HepG2 (cell line): ENCODE measurements around the gene SEMA4C. TPM values are rescaled to one million over a fixed set of nuclear protein-coding genes. Genes with fewer than 3 reads are reported as not detected.

Experiments used
- PAX8 ChIP-seq: sonication (generic); formaldehyde crosslinking; IDR thresholded peaks from 2 replicates; pipeline ENCODE4 v1.8.0; 2022; ENCODE audit warnings: mild to moderate bottlenecking, missing genetic modification reagents, borderline replicate concordance
- REL ChIP-seq: sonication (generic); formaldehyde crosslinking; conservative IDR thresholded peaks from 2 replicates; pipeline ENCODE4 v1.8.0; 2022; ENCODE audit warnings: mild to moderate bottlenecking, missing genetic modification reagents, moderate library complexity
- polyA plus RNA-seq, 8 experiments: library from polyadenylated mRNA; depleted of rRNA in 3 of 8; stranded (reverse) in 7 of 8; unstranded in 1 of 8; fragments of >200 nt; fragmentation: Illumina TruSeq in 4 of 8; extraction: Trizol in 4 of 8; gene quantifications; 2 replicates each; pipeline versions ENCODE4 v1.2.1 to v1.2.3, GENCODE V29; 2011 to 2016; ENCODE audit warnings: low read depth in 4 of 8, missing spikeins in 1 of 8, mixed read lengths in 1 of 8; ENCODE audit not compliant: insufficient read depth in 1 of 8
- total RNA-seq, 5 experiments: library from RNA; depleted of rRNA; stranded (reverse); fragments of >200 nt; fragmentation: Illumina TruSeq; extraction: Trizol; gene quantifications; 2 replicates each; pipeline ENCODE4 v1.2.3, GENCODE V29; 2016; ENCODE audit warnings: low read depth in 1 of 5
- TF ChIP-seq, protein P1 (sequence below): sonication (generic); formaldehyde crosslinking; IDR thresholded peaks from 2 replicates; pipeline ENCODE4 v1.9.0; 2021; ENCODE audit warnings: missing genetic modification reagents, borderline replicate concordance
- TF ChIP-seq, protein P2 (sequence below): sonication (generic); formaldehyde crosslinking; IDR thresholded peaks from 2 replicates; pipeline ENCODE4 v1.5.0; 2020; ENCODE audit warnings: mild to moderate bottlenecking, missing genetic modification reagents
- TF ChIP-seq, protein P3 (sequence below): sonication (generic); formaldehyde crosslinking; IDR thresholded peaks from 2 replicates; pipeline ENCODE4 v1.8.0; 2022; ENCODE audit warnings: mild to moderate bottlenecking, missing genetic modification reagents, moderate library complexity

Gene SEMA4C
- total and polyA plus RNA-seq, 2 of the 13 experiments (the other 11 are each of a cell fraction or from before 2014, with no cell fraction given): 25.9 to 46.6 TPM

DNA sequence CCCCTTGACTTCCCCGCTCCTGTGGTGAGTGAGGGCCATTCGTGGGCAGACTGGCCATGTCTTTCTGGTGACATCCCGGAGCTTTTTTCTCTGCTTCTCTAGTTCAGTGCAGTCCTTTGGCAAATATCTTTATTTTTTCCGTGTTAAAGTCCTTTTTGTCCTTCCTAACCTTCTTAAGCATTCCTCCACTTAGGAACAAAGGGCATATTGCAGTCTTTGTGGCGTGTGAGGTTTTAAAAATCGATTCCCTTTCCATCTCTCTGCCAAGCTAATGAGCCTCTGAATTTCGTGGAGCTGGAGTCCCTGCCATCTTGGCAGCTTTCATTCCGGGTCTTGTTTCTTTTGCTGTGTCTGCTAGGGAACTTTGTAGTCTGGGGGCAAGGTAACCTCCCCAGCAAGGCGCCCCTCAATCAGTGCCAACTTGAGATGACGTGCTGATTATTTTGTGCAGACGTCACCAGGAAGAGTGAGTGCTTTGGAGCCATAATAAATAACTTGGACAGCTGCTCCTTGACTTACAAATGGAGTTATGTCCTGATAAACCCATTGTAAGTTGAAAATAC lies 48.7 kb downstream of the SEMA4C start (continued):
- TF ChIP-seq, protein P1, sequence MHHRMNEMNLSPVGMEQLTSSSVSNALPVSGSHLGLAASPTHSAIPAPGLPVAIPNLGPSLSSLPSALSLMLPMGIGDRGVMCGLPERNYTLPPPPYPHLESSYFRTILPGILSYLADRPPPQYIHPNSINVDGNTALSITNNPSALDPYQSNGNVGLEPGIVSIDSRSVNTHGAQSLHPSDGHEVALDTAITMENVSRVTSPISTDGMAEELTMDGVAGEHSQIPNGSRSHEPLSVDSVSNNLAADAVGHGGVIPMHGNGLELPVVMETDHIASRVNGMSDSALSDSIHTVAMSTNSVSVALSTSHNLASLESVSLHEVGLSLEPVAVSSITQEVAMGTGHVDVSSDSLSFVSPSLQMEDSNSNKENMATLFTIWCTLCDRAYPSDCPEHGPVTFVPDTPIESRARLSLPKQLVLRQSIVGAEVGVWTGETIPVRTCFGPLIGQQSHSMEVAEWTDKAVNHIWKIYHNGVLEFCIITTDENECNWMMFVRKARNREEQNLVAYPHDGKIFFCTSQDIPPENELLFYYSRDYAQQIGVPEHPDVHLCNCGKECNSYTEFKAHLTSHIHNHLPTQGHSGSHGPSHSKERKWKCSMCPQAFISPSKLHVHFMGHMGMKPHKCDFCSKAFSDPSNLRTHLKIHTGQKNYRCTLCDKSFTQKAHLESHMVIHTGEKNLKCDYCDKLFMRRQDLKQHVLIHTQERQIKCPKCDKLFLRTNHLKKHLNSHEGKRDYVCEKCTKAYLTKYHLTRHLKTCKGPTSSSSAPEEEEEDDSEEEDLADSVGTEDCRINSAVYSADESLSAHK (CRISPR knock-in tag): no peak
- TF ChIP-seq PAX8 (no peak), REL (CRISPR knock-in tag) (no peak)
- TF ChIP-seq, protein P2, sequence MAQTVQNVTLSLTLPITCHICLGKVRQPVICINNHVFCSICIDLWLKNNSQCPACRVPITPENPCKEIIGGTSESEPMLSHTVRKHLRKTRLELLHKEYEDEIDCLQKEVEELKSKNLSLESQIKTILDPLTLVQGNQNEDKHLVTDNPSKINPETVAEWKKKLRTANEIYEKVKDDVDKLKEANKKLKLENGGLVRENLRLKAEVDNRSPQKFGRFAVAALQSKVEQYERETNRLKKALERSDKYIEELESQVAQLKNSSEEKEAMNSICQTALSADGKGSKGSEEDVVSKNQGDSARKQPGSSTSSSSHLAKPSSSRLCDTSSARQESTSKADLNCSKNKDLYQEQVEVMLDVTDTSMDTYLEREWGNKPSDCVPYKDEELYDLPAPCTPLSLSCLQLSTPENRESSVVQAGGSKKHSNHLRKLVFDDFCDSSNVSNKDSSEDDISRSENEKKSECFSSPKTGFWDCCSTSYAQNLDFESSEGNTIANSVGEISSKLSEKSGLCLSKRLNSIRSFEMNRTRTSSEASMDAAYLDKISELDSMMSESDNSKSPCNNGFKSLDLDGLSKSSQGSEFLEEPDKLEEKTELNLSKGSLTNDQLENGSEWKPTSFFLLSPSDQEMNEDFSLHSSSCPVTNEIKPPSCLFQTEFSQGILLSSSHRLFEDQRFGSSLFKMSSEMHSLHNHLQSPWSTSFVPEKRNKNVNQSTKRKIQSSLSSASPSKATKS (CRISPR knock-in tag): no peak
- TF ChIP-seq, protein P3, sequence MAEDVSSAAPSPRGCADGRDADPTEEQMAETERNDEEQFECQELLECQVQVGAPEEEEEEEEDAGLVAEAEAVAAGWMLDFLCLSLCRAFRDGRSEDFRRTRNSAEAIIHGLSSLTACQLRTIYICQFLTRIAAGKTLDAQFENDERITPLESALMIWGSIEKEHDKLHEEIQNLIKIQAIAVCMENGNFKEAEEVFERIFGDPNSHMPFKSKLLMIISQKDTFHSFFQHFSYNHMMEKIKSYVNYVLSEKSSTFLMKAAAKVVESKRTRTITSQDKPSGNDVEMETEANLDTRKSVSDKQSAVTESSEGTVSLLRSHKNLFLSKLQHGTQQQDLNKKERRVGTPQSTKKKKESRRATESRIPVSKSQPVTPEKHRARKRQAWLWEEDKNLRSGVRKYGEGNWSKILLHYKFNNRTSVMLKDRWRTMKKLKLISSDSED (CRISPR knock-in tag): no peak
